ENCODE results near the gene ZNF597.

Gene ZNF597

DNA sequence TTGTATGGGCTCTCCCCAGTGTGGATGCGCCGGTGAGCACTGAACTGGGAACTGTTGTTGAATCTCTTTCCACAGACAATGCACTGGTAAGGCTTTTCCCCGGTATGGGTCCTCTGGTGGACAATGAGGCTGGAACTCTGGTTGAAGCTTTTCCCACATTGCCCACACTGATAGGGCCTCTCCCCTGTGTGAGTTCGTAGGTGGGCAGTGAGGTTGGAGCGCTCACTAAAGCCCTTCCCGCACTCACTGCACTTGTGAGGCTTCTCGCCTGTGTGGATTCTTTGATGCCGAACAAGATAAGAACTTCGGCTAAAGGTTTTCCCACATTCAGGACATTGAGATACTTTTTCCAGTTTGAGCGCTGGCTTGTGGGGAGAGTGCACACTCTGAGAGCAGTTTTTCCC, 60.3 kb downstream of the ZNF597 start:
- no peak for DNase-seq (ENCODE audit: low spot score in 2 of 2)
- Histone ChIP-seq H3K4me1 (no peaks in the 10 kb centered on the region), H3K9me3 (peaks cover 22% of the 10 kb centered on the region), H3K4me3 (no peak overlapping the region), H3K27me3 (ENCODE audit: low read depth) (no peaks in the 10 kb centered on the region), H3K36me3 (replicated peaks) (peaks cover 33% of the 10 kb centered on the region)
- in situ Hi-C loops (cut with MboI; ENCODE audit: low sequenced_read_pairs), result no loop called here
